D721Med (cell line): Measurements from ENCODE around the gene AGL.
"Not testable (repeated sequence)": the region's sequence is repeated elsewhere in the genome, so short reads cannot be mapped to it uniquely, and the experiment has no call there.

Source experiments
- DNase-seq: peaks from one replicate; pipeline ENCODE4 v3.0.0; 2011; ENCODE audit warnings: low spot score; ENCODE audit not compliant: insufficient read length
- FAIRE-seq: peaks from 2 replicates; lab custom pipeline; 2011; peaks lifted over from hg19 to GRCh38; lab: Jason Lieb, UNC
- CTCF ChIP-seq: IDR thresholded peaks from 2 replicates; pipeline ENCODE4 v1.5.1; 2012; ENCODE audit warnings: mild to moderate bottlenecking, control low read depth; ENCODE audit not compliant: insufficient read depth; ENCODE audit errors: missing control alignments

AGL gene

DNA sequence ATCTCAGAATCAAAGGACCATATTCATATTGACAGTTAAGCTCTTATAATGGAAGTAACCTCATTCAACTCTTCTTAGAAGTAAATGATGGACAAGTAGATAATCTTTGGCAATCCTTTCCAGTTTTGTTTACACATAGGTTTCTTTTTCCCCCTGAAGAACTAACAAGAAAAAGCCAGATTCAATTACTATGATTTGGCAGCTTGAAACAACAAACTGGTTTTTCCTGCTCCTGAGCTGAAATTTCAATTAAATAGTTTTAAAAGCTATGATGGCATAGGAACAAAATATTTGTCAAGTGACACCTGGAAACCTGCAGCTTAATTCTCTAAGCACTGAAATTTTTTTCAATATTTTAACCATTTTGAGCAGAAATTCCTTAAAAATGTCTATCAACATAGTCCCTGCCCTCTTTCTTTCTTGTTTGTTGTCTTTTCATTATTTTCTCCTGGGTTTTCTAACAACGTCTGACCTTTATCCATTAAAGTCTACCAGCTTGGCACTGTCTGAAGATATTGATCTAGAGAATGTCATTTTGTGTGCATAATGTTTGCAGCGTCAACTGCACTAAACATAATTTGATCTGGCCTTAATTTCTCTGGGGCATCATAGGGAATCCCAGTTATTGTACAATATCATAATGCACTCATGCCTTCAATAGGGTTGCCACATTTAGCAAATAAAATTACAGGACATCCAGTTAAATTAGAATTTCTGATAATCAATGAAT is 115.7 kb downstream of the AGL start:
- no peak for FAIRE-seq
- DNase-seq, result no peak
- no peak for TF ChIP-seq CTCF

DNA sequence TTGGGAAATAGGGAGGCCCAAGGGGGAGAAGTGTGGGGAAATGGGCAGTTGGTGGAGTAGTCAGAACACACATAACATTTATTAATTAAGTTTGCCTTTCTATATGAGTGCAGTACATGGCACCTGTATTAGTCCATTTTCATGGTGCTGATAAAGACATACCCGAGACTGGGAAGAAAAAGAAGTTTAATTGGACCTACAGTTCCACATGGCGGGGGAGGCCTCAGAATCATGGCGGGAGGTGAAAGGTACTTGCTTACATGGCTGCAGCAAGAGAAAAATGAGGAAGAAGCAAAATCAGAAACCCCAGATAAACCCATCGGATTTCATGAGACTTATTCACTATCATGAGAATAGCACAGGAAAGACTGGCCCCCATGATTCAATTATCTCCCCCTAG is 118.1 kb downstream of the AGL start:
- no peak for DNase-seq
- no peak for TF ChIP-seq CTCF
- no peak for FAIRE-seq

DNA sequence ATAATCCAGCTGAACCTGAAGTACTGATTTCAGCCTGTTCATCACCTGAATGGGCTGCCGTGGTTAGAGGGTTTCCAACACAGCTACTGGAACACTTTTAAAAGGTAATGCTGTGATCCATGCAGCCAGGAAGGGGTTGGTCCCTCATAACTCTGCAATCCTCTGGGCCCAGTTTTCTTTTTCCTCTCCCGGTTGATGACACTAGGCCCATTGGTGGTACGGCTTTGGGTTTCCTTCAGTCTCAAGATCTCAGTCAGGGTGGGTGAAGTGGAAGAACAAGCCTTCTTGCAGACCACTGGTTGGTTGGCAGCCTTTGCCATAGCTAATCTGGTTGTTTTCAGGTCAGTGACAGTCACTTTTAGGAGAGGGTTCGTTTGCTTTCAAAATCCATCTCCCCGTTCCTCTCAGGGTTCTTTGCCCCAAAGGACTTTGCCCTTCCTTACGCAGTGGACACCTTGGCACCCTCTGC is 119.1 kb downstream of the AGL start:
- DNase-seq, result no peak
- no peak for TF ChIP-seq CTCF
- FAIRE-seq, result no peak

DNA sequence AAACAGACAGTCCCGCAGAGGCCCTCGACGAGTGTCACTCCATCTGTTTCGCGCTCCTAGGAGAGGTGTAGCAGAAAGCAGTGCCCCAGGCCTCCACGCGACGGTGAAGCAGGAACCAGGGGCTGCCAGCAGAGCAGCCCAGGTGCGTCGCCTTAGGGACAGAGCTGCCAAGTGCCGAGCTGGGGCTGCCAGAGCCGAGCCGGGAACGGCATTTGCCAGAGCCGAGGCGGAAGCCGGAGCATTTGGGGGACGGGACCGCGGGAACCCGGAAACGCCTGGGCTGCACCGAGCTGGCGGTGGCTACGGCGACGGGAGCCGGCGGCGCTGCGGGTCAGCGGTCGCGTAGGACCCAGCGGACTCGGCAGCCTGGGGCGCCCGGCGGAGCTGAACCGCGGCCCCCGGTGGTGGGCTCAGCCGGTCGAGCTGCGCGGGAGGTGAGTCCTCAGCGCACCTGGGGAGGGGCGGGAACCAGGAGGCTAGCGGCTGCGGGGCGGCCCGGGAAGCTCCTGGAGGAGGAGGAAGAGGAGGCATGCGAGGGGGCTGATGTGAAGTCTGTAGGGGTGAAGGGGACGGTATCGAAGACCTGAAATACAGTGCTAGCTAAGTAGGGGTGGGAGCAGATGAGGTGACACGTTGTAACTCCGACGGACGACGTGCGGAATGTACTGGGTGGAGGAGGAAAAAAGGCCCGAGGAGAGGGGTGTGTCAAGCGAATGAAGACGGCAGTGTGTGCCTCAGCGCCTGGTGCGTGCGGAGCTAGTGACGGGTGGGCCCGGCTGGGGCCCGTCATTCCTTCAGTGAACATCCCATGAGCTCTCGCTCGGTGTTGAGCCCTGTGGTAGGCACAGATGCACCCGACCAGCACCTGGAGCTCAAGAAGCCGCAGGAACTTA is 119.8 kb downstream of the AGL start, which contains the start of gene SLC35A3:
Gene SLC35A3, plus strand, starts transcription at position 268 of the 893 bp plus-strand sequence. CDS start 23,559 bp downstream, outside the sequence.
- TF ChIP-seq CTCF, result no peak
- FAIRE-seq, result no peak
- DNase-seq, result peak; percentile 50

- no peak for TF ChIP-seq CTCF
- FAIRE-seq, result no peak
- DNase-seq, result no peak
Observed at GRCh38 chr1:99970713-99971255, 120.6 kb downstream of the AGL start.

DNA sequence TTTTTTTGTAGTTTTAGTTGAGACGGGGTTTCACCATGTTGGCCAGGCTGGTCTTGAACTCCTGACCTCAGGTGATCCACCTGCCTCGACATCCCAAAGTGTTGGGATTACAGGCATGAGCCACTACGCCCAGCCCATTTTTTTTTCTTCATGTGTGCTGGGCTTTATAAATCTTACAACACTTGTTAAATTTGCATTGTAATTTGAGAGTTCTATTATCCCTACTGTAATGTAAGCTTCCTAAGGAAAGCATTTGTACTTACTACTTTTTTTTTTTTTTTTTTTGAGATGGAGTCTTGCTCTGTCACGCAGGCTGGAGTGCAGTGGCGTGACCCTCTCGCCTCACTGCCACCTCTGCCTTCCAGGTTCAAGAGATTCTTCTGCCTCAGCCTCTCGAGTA is 121.9 kb downstream of the AGL start:
- FAIRE-seq, result not testable (repeated sequence)

More for the DNA sequence above, 121.9 kb downstream of the AGL start:
- not testable (repeated sequence) for DNase-seq
